ENCODE measurements around the gene ADIPOR2. TPM values are rescaled to one million over a fixed set of nuclear protein-coding genes. Genes with fewer than 3 reads are reported as not detected.

ADIPOR2 gene
- total and polyA plus RNA-seq, 2 of the 4 experiments (the other 2 are of a cell fraction), result 20.0 to 24.9 TPM

DNA sequence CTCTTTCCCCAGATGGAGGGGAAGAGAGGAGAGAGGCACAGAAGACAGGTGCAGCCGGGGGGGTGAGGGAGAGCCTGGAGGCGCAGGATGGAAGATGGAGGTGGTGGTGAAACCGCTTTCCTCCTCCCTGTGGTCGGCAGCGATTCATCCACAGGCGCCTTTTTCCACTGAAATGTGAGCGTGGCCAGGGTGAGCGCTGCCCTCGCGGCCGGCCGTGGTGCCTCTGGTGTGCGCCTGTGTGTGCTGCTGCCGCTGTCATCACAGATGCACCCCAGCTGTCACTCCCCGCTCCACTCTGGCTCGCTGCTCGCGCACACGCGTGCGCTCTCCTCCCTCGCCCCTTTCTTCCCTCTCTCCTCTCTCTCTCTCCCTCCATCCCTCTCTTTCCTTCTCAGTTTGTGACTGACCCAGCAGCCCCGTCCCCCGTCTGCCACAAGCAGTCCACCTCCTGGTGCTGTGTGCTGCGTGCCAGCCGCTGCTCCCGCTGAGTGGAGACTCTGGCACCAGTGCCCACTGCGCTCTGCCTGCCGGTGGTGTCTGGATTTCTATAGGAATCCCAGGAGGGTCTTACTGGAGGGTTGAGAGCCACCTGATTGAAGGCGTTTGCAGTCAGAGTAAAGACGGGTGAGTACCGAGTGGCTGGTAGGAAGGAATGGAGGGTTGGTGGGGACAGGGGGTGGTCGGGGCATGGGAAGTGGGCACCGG lies 129.5 kb downstream of the ADIPOR2 start, which contains the start of gene LRTM2:
Gene LRTM2 (plus strand): TSS at position 375 of the 705 bp plus-strand sequence. CDS start 7,584 bp downstream, outside the sequence.
- no peak within 1 kb of the TSS for H3K4me2 ChIP-seq (ENCODE audit: low read depth, low read length)
- H2BK5ac ChIP-seq (ENCODE audit: low read depth, low read length, poor library complexity, severe bottlenecking), result no peak within 1 kb of the TSS
- peak; percentile 65 for ATAC-seq (ENCODE audit: low read depth)
- no peaks in the 10 kb centered on the region for H3K9me3 ChIP-seq (ENCODE audit: control insufficient read depth, insufficient read depth, low read length)
- no peak for TF ChIP-seq POLR2A (IDR thresholded peaks at IDR 0.05; ENCODE audit: low read depth, low read length)
- TF ChIP-seq FOS (IDR thresholded peaks at IDR 0.05; ENCODE audit: low read depth, low read length), result no peak
- TF ChIP-seq SMC3 (IDR thresholded peaks at IDR 0.05; ENCODE audit: low read depth, low read length), result no peak
- TF ChIP-seq CHD1 (IDR thresholded peaks at IDR 0.05; ENCODE audit: low read depth, low read length), result no peak
- no peak for TF ChIP-seq BHLHE40 (IDR thresholded peaks at IDR 0.05; ENCODE audit: low read depth, low read length)
- no peak for TF ChIP-seq MXI1 (IDR thresholded peaks at IDR 0.05; ENCODE audit: borderline replicate concordance, low read depth, low read length)
- no peak for TF ChIP-seq RCOR1 (IDR thresholded peaks at IDR 0.05; ENCODE audit: insufficient replicate concordance, low read length)
- no peak for TF ChIP-seq CEBPB (IDR thresholded peaks at IDR 0.05; ENCODE audit: low read depth, low read length)
- no peak for TF ChIP-seq NFE2L2 (IDR thresholded peaks at IDR 0.05; ENCODE audit: low read depth, low read length)
- TF ChIP-seq, protein P1, sequence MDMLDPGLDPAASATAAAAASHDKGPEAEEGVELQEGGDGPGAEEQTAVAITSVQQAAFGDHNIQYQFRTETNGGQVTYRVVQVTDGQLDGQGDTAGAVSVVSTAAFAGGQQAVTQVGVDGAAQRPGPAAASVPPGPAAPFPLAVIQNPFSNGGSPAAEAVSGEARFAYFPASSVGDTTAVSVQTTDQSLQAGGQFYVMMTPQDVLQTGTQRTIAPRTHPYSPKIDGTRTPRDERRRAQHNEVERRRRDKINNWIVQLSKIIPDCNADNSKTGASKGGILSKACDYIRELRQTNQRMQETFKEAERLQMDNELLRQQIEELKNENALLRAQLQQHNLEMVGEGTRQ (IDR thresholded peaks at IDR 0.05; ENCODE audit: low read depth, low read length), result no peak
- no peak for TF ChIP-seq MAZ (IDR thresholded peaks at IDR 0.05; ENCODE audit: borderline replicate concordance, low read depth, low read length)
- no peaks in the 10 kb centered on the region for H3K4me1 ChIP-seq (ENCODE audit: control insufficient read depth, insufficient read depth, low read length)
- no peaks in the 10 kb centered on the region for H4K20me1 ChIP-seq (ENCODE audit: insufficient read depth, low read length)
- H3K9ac ChIP-seq (ENCODE audit: low read depth, low read length), result no peak within 1 kb of the TSS
- H2BK15ac ChIP-seq (ENCODE audit: low read depth, low read length), result no peak within 1 kb of the TSS
- no peak within 1 kb of the TSS for H3K18ac ChIP-seq (ENCODE audit: low read depth, low read length)
- no TSS peak for BruUV-seq (replicated peaks)
- H2AK5ac ChIP-seq (ENCODE audit: low read depth, low read length), result no peak within 1 kb of the TSS
- no peak within 1 kb of the TSS for H3K23ac ChIP-seq (ENCODE audit: low read depth, low read length)
- no peaks in the 10 kb centered on the region for H3K79me1 ChIP-seq (ENCODE audit: low read depth in 1 of 2, low read length in 2 of 2)
- no peak within 1 kb of the TSS for H4K91ac ChIP-seq (ENCODE audit: insufficient read depth, low read depth, low read length)
- H3K14ac ChIP-seq (replicated peaks; ENCODE audit: low read depth, low read length), result no peak within 1 kb of the TSS
- no peaks in the 10 kb centered on the region for H3K36me3 ChIP-seq (ENCODE audit: control insufficient read depth, insufficient read depth, low read length)
- in situ Hi-C loops (cut with MboI; ENCODE audit: low sequenced_read_pairs) (loop anchor here (25.0 kb wide), 1 partner anchor 467 kb away; no protein-coding TSS in a partner anchor), dilution Hi-C loops (cut with HindIII; ENCODE audit: low sequenced_read_pairs, unreplicated experiment) (no loop called here), intact Hi-C loops (cut with micrococcal nuclease) (no loop called here)
- H3K4ac ChIP-seq (ENCODE audit: low read depth, low read length), result no peak within 1 kb of the TSS
- no peak within 1 kb of the TSS for H3K56ac ChIP-seq (ENCODE audit: extremely low read depth, insufficient read depth, low read length)
- no peak within 1 kb of the TSS for H2BK120ac ChIP-seq (ENCODE audit: low read depth, low read length)
- no peak for DNase-seq
- 15% methylated on average over 19 of the region's 34 CpGs; no CpG with 5 or more reads in 1 of the 2 experiments for WGBS, 2 experiments (ENCODE audit: extremely low coverage in 2 of 2, insufficient read length in 1 of 2)
- CTCF ChIA-PET, result no interaction called here
- no peak within 1 kb of the TSS for H4K5ac ChIP-seq (ENCODE audit: low read depth, low read length)
- H2AK9ac ChIP-seq (replicated peaks; ENCODE audit: low read depth, low read length, poor library complexity), result no peak within 1 kb of the TSS
- no peak within 1 kb of the TSS for H2BK20ac ChIP-seq (ENCODE audit: low read depth, low read length)
- POLR2A ChIA-PET (ENCODE audit: unreplicated experiment), result no interaction called here
- no peak within 1 kb of the TSS for H3K27ac ChIP-seq (ENCODE audit: insufficient read depth, low read length)
- H2AFZ ChIP-seq (replicated peaks; ENCODE audit: low read length, poor library complexity), result peak within 1 kb of the TSS; percentile 10
- H3K9me1 ChIP-seq (ENCODE audit: insufficient read depth, low read length), result no peaks in the 10 kb centered on the region; the same call in 1 of the 2 replicates
- H3K27me3 ChIP-seq (ENCODE audit: control insufficient read depth, insufficient read depth, low read length), result peaks cover 80% of the 10 kb centered on the region
- H4K8ac ChIP-seq (ENCODE audit: low read depth in 2 of 2, low read length in 2 of 2), result no peak within 1 kb of the TSS
- H3K4me3 ChIP-seq (ENCODE audit: insufficient read depth, low read depth, low read length), result no peak within 1 kb of the TSS
